GM18520 (cell line): ENCODE data around the gene THAP4.

Source experiments
- ATAC-seq: cut with Tn5 transposase; IDR thresholded peaks from one replicate; pipeline ENCODE4 v1.9.1; 2021; ENCODE audit not compliant: unreplicated experiment

The THAP4 gene

DNA sequence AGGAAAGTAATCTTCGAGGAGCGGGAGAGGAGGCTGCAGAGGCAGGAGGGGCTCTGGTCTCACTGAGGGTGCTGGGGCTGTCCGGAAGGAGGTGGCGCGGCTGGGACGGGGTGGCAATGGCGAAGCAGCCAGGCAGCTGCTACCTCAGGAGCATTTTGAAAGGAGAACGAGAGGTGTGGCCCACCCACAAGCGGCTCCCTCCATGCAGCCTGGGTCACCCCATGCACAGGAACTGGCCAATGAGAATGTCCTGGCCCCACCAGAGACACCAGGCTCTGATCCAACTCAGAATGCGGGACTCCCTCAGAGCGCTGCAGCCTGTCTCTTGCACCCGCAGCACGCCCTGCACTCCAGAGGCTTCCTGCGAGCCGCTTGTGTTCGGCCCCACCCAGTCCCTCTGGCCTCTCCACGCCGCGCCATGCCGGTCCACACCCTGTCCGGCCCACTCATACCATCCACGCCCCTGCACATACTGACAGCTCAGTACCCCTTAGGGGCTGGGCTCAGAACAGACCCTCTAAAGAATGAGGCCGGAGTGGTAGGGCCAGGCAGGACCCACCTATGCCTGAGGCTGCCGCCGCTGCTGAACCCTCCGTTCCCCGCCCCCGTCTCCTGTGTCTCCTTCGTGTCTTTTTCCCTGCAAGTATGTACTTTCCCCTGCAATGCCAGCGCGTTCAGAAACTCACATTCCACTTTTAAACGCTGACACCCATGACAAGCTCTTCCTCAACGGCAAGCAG lies 84.8 kb downstream of the THAP4 start:
- ATAC-seq: no peak

DNA sequence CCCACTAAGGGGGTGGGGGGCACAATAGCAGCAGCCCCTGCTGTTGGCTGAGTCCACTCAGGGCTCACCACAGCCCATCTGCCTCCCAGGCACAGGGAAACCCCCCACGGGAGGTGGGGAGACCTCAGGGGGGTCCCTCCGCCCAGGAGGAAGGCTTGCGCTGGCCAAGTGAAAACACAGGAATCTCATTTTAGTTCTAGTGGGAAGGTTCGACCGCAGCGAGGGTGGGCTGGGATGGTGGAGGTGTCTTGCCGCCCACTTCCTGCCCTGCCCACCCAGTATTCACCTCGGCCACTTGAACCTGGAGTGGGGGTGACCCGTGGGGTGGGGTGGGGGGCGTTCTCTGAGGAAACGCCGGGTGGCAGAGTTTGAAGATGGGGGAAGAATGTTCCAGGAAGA lies 85.4 kb downstream of the THAP4 start:
- no peak for ATAC-seq

DNA sequence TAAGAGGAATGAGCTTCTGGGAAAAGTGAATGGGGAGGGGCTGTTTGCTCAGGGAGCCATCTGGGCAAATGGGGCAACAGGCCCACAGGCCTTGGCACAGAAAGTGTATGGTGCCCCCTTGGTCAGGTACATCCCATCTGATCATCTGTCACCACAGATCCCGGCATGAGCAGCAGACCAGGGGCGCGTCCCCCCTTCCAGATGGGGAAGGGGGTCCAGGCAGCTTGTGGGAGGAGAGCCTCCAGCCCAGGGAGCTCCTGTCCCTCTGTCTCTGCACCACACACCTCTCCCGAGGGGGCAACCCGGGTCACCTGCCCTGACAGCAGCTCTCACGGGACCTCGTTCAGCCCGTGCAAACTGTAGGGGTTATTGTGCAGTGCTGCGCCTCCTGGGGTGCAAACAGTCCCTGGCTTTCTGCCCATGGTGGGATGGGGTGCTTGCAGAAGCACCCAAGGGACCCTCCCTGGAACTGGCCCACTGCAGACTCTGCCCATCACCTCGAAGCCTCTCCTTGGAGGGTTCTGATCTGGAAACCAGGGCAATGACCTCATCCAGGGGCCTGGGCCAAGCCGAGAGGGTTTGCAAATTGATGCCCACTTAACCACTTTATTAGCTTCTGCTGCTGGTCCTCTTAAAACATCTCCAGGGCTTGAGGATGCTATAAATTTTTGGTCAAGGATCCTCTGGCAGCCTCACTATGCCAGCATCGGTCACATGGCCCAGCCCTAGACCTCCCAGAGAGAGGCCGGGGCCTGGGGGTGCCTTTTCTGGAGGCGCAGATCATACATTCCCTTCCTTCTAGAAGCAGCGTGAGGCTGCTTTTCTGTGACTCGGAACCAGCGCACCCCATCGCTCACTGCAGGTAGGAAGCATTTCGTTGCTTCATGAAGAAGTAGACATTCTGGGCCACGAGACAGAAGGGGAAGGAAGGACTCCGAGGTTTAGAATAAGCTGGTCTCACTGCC lies 86.1 kb downstream of the THAP4 start:
- ATAC-seq: no peak

DNA sequence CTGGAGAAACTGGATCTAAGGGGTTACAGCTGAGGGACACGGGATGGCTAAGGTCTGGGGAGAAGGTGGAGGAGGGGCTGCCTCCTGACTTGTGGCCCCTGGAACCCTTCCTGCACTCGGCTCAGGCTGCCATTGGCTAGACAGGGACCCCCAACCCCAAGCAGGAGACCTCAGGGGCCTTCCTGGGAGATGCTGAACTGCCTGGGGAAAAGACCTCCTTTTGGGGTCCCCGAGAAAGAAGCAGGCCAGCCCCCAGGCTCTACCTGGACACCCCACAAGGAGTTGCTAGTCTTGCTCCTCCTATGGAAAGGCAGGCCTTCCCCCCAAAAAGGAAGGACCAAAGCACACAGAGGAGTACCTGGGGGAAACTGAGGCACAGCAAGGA lies 88.5 kb downstream of the THAP4 start:
- ATAC-seq: no peak

DNA sequence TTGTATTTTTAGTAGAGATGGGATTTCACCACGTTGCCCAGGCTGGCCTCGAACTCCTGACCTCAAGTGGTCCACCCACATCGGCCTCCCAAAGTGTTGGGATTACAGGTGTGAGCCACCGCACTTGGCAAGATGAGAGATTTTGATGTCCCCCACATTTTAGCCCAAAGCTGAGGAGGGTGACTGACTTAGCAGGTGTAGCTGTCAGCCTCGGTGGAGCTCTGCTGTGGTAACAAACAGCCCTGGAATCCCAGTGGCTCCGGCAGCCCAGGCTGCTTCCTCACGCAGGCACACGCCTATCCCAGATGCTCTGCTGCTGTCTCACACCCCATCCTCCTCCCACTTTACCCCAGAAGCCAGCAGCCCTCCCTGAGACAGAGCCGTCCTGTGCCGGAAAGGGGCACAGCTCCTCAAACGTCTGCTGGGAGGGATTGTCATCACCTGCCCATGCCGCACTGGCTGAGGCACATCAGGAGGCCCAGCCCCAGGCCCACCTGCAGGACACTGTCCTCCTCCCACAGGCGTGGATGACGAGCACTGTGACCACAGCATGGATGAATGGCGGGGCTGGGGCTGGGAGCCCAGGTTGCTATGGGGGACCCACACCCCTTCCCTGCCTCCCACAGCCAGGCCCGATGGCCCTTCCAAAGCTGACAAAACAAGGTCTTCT lies 89.0 kb downstream of the THAP4 start:
- ATAC-seq: no peak

DNA sequence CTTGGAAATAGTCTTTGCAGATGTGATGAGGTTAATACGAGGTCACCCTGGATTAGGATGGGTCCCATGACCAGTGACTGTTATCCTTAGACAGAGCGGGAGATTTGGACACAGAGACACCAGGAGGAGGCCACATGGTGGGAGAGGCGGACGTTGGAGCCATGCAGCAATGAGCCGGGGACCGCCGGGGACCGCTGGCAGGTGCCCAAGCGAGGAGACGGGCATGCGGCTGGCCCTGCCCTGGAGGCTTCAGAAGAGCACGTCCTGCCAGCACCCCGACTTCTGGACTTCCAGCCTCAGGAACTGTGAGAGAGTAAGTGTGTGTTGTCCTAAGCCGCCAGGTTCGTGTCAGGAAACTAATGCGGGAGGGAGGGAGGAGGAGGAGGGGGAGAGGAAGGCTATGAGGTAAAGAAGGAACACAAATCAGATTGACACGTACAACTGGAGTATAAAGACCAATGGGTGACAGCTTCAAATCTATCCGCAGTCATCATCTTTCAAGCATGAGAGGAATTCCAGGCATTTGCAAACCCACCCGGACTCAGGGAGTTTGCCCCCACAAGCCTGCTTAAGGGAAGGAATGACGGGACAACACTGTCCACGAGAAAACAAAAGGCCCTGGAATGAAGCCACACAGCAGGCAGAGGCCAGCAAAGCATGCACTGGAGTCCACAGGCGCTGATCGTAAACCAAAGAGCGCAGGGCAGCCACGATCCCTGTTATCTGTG lies 90.0 kb downstream of the THAP4 start:
- ATAC-seq: no peak

DNA sequence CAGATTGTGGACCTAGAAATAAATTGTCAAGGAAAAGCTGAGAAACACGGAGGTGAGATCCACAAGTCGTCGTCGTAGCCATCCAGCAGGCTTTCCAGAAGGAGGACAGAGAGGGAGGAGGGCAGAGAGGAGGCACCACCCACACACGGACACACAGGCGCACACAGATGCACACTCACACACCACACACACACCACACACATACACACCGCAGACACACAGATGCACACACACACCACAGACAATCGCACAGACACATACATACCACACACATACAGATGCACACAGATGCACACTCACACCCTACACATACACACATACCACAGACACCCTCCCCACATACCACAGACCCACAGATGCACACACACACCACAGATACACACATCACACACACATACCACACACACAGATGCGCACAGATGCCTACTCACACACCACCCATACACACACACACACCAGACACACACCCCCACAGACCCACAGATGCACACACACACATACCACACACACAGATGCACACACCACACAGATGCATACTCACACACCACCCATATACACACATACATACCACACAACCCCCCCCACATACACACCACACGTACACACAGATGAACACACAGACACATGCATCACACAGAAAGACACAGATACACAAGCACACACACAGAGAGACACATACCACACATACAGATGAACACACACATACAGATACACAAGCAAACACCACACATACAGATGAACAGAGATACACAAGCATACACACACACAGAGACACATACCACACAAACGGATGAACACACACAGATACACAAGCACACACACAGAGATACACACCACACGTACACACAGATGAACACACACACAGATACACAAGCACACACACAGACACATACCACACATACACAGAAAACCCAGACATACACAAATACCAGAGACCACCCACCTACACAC lies 91.2 kb downstream of the THAP4 start:
- ATAC-seq: no peak

DNA sequence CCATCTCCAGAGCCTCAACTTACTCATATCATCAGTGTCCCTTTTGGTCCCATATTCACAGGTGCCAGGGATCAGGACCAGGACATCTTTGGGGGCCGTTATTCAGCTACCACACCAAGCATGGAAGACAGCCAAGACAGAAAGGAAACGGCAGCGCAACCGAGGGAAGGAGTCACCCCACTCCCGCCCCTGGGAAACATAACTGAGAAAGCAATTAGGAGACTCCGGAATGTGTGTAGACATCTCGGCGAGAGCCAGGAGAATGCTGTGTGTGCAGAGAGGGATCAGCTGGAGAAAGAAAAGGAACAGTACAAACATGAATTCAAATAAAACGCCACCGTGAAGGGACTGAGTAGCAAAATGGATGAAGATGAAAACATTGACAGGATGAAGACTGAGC lies 91.9 kb downstream of the THAP4 start:
- ATAC-seq: no peak

DNA sequence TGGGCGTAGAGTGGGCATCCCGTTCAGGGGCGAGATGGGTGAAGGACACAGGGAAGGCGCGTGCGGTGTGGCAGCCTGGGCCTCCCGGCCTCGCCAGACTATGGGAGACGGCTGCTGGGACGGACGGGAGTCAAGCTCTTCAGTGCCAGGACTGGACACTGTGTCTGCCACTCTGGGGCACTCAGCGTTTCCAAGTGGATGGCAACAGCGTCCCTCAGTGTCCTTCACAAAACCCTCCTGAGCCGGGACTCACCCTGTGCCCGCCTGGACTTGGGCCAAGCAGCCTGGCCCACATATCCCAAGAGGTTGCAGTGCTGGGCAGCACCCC lies 94.7 kb downstream of the THAP4 start:
- no peak for ATAC-seq

DNA sequence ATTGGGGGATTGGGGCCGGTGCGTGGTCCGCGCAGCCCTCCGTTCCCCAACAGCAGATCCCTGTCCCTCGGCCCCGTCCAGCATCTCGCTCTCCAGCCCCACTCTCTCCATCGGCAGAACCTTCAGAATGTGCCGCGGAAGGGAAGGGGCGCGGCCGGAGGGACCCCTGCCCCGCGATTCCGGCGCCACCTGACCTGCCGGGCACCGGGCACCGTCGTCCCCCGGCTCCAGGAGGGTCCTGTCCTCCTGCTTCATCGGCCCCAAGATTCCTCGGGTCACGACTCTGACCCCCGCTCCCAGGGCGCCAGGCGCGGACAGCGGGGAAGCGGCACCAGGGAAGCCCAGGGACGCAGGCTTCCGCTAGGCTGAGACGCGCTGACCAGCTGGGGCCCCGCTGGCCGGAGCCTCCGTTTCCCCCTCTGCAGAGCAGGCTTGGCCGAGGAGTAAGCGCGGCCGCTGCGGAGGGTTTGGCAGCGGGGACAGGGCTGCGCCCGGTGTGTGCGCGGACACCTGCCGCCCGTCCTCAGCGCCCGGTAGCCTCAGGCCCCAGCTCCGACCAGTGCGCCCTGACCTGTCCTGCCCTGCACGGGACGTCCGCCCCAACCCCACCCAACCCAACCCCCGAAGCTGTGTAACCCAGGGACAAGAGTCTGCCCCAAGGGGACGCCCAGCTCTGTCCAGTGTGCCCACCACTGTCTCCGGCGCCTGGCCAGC lies 95.2 kb downstream of the THAP4 start:
- no peak for ATAC-seq

DNA sequence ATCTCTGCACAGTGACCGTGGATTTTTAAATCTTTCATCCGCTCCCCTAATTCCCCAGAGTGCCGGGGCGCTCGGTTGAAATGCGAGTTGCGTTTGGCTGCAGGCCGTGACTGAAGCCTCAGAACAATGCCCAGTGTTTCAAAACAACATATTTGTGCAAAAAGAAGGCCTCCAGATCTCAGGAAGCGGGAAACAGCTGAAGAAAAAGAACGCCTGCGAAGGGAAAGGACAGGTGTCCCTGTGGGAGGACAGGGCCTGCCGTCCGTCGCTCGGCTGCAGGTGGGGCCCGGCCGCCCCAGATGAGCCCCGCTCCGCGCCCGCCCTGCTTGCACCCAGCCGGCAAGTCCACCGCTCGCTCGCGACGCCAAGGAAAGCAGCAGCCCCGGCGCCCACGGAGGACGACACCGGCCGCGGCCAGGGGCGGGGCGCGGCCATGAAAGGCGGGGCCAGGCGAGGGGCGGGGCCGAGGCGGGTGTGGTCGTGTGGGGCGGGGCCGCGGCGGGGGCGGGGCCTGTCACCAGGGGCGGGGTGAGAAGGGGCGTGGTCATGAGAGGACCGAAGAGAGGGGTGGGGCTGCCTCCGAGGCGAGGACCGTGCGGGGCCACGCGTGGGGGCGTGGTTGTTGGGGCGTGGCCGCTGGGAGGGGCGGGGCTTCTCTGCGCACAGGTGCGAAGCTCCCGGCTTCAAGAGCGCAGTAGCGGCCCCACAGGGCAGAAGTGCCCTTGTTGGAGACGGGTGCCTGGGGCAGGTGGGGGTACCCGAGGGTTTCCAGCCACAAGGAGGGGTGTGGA lies 96.0 kb downstream of the THAP4 start:
- ATAC-seq: no peak

DNA sequence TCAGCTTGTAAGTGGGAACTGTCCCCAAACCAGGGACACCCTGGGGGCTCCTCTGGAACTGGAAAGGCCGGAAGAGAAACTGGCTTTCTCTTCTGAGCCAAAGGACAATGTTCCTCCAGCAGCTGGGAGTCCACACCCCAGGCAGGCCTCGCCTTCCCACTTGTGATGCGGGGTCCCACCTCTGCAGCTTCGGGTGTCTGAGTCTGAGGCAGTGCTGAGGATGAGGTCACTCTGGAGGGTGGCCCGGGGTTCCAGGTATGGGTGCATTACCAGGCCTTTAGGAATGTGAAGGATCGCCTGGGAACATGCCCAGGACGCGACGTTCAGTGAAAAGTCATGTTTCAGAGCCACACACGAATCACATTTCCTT lies 96.6 kb downstream of the THAP4 start:
- ATAC-seq: no peak

DNA sequence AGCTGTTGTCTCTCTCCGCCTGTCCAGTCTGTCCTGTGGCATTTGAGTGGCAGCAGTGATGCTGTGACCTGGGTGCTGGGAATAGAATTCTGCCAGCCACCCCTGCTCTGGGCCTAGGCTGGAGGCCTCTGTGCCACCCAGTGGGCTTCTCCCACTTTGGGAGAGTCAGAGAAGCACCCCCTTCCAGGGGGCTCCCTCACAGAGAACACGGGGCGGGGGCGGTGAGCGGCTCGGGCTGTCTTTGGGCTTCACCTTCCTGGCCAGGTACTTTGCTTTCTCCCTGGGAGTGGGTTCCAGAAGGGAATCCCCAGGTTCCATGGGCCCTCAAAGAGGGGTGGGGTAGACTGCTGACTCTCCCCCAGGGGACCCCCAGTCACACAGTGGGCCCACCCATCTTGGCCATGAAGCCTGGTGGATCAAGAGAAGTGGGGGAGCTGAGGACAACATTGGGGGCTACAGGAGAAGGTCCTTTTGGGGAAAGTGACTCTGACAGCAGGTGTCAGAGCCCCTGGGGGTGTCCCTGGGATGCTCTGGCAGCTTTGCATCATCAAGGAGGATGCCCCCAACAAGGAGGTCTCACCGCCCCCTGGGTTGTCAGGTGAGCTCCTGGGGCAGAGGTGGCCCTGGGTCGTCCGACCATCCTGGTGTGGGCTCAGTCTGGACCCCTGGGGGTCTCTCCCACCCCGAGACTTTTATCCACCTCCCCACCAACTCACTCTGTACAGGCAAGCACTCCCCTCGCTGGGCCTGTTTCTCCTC lies 97.2 kb downstream of the THAP4 start:
- no peak for ATAC-seq

DNA sequence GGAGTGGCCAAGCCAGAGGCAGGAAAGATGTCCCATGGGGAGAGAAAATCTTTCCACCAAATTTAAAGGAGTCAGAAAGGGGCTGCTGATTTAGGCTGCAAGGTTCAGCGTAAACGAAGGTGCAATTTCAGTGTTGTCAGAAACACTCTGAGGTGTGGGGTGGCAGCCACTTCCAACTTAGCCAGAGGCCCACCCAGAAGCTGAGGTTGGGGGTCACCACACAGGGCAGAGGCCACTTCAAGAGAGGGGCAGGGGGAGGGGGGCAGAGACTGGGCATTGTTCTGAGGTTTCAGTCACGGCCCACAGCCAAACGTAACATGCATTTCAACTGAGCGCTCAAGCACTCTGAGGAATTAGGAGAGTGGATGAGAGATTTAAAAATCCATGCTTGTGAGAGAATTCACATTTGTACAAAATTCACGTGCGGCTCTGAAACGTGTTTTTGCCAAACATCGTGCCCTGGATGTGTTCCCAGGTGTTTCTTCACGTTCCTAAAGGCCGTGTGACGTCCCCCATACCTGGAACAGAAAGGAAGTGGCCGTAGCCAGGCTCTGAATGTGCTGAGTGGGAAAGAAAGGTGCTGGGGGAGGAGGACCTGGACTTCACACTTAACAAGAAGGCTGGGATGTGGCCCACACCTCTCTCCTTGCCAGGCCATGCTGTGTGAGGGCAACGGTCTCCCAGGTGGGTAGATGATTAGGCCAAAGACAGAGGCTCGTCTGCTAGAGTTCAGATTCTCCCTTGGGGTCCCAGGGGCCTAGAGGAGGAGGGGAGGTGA lies 97.9 kb downstream of the THAP4 start:
- no peak for ATAC-seq

DNA sequence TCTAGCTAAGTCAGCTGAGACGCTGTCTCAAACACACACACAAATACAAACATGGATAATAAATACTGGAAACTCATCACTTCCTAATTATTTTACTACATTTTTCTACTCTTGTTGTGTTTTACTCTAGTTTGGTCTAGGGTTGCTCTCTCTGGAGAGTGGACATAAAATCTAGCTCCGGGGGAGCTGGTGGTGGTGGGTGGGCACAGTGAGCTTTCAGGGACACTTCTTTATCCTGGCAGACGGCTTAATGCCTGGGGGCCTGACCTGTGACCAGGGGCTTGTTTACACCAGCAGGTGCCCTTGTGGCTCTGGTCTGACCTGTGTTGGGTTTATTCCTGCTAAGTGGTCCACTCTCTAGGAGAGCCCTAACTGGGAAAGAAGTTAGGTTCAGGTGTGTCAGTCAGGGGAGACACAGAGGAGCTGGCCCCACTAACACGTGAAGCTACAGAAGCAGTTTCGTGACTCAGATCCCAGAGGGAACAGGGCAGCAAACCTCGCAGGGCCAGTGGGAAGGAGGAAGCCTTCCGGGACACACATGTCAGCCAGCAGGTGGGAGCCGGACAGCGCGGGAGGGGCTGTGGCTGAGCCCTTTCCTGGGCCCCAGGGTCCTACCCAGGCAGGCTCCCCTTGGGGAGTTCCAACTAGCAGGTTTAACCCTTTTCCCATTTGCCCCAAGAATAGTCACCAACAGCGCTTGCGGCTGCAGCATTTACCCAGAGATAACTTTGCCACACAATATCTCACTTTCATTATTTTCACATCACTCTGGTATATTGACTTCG lies 100.9 kb downstream of the THAP4 start:
- no peak for ATAC-seq

DNA sequence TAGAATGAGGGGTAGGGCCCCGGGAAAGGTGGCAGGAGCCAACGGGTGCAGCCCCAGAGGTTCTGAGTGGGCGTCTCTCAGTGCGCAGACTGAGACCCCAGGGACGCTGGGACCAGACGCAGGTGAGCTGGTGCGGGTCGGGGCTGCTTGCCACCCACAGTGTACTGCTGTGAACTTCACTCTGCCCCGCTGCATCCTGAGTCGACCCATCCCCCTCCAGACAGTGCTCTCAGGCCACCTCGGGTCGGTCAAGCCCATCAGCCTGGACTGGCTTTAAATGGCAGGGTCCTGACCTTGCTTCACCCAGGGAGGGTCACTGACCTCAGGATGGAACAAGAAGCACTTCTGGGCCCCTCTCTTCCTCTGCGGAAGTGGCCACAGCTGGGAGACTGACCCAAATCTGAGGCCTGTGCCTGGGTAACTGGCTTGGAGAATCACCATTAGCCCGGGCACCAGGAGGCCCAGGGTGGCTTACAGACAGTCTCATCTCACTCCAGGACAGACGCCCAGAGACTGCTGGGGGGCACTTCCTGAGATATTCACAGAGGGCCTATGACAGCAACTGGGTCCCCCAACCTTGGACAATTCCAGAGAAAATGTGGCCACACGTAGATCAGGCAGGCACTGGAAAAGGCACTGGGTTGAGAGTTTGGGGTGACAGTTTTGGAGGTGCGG lies 102.1 kb downstream of the THAP4 start:
- ATAC-seq: no peak
